Measurements from ENCODE around the gene KCNC2.

DNA sequence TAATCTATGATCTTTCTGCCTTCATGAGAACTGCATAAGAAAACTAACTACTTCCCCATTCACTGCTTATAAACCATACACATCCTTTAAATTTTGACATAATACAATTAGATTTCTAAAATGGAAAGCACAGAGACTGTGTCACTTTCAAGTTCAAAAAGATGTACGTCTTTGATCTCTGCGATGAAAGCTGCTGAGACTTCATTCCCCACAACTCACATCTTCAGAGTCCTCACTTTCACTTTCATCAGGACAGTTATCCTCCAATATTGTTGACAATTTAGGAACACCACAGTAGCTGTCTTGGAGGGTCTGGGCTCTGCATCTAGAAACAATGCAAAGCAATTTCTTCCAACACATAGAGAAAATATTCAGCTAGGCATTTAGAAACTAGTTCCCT is 47.9 kb upstream of the KCNC2 start:
- TF ChIP-seq, protein P1, sequence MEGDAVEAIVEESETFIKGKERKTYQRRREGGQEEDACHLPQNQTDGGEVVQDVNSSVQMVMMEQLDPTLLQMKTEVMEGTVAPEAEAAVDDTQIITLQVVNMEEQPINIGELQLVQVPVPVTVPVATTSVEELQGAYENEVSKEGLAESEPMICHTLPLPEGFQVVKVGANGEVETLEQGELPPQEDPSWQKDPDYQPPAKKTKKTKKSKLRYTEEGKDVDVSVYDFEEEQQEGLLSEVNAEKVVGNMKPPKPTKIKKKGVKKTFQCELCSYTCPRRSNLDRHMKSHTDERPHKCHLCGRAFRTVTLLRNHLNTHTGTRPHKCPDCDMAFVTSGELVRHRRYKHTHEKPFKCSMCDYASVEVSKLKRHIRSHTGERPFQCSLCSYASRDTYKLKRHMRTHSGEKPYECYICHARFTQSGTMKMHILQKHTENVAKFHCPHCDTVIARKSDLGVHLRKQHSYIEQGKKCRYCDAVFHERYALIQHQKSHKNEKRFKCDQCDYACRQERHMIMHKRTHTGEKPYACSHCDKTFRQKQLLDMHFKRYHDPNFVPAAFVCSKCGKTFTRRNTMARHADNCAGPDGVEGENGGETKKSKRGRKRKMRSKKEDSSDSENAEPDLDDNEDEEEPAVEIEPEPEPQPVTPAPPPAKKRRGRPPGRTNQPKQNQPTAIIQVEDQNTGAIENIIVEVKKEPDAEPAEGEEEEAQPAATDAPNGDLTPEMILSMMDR (IDR thresholded peaks at IDR 0.05): no peak
- no peak for TF ChIP-seq POLR2A (IDR thresholded peaks at IDR 0.05)

Data from thyroid gland (tissue), 4 donors.